K562 (cell line): Measurements from ENCODE around the gene RSBN1L. TPM values are rescaled to one million over a fixed set of nuclear protein-coding genes. Genes with fewer than 3 reads are reported as not detected.
A peak's percentile ranks its signal among the peaks of the same experiment; 100 is the strongest.

Source experiments
- ARID2 ChIP-seq: fragments of 450-650 bp; IDR thresholded peaks from 2 replicates; pipeline ENCODE4 v1.6.1; 2017; ENCODE audit warnings: antibody characterized with exemption, mild to moderate bottlenecking
- CTCFL ChIP-seq: IDR thresholded peaks from 2 replicates; pipeline ENCODE4 v1.6.1; 2011; ENCODE audit warnings: borderline replicate concordance, low read depth, mild to moderate bottlenecking, moderate library complexity, low read length; ENCODE audit not compliant: insufficient read depth, poor library complexity, severe bottlenecking
- ELK3 ChIP-seq: fragments of 450-650 bp; formaldehyde crosslinking; IDR thresholded peaks from 2 replicates; pipeline ENCODE4 v1.4.0; 2020; ENCODE audit warnings: mild to moderate bottlenecking
- EP400 ChIP-seq: fragments of 450-650 bp; IDR thresholded peaks from 2 replicates; pipeline ENCODE4 v1.6.1; 2017; ENCODE audit warnings: antibody characterized with exemption, mild to moderate bottlenecking, moderate library complexity
- HIVEP1 ChIP-seq: fragments of 250-450 bp; sonication (Bioruptor Pico); IDR thresholded peaks from 2 replicates; pipeline ENCODE4 v1.4.0; 2020; ENCODE audit warnings: mild to moderate bottlenecking
- JUND ChIP-seq, 2 experiments: IDR thresholded peaks; 2 replicates in 1 of 2; 3 replicates in 1 of 2; pipeline ENCODE4 v1.6.1; 2011; ENCODE audit warnings: borderline replicate concordance in 2 of 2, low read depth in 2 of 2, low read length in 2 of 2, improper control_type of control experiment in 1 of 2, missing biosample characterization in 1 of 2, missing genetic modification characterization in 1 of 2, missing genetic modification reagents in 1 of 2
- PURB ChIP-seq: sonication (generic); formaldehyde crosslinking; IDR thresholded peaks from 2 replicates; pipeline ENCODE4 v1.9.0; 2021; ENCODE audit warnings: low read depth, mild to moderate bottlenecking, missing genetic modification reagents
- RAD21 ChIP-seq, 2 experiments: fragments of 250-450 bp in 1 of 2; fragments of 450-650 bp in 1 of 2; sonication (Bioruptor Pico) in 1 of 2; formaldehyde crosslinking in 1 of 2; IDR thresholded peaks in 1 of 2; conservative IDR thresholded peaks in 1 of 2; 2 replicates each; pipeline versions ENCODE4 v1.4.0 to v1.8.0; 2020 to 2022; ENCODE audit warnings: mild to moderate bottlenecking in 2 of 2, moderate library complexity in 1 of 2
- SIN3A ChIP-seq, 2 experiments: fragments of 150-350 bp in 1 of 2; IDR thresholded peaks; 2 replicates each; pipeline ENCODE4 v1.6.1; 2011 to 2016; ENCODE audit warnings: borderline replicate concordance in 2 of 2, low read depth in 2 of 2, low read length in 2 of 2, mild to moderate bottlenecking in 2 of 2, moderate library complexity in 2 of 2; ENCODE audit not compliant: control insufficient read depth in 1 of 2
- SRSF7 ChIP-seq: fragments of 200-400 bp; formaldehyde crosslinking; optimal IDR thresholded peaks from 2 replicates; pipeline ENCODE3; 2017; ENCODE audit warnings: mild to moderate bottlenecking, low read depth, low read length
- TSC22D4 ChIP-seq: fragments of 450-650 bp; IDR thresholded peaks from 2 replicates; pipeline ENCODE4 v1.6.1; 2016; ENCODE audit warnings: missing genetic modification characterization, missing biosample characterization, control low read depth
- ZNF444 ChIP-seq: fragments of 250-450 bp; sonication (Bioruptor Pico); IDR thresholded peaks from 2 replicates; pipeline ENCODE4 v1.4.0; 2020; ENCODE audit warnings: mild to moderate bottlenecking, moderate library complexity
- ZSCAN29 ChIP-seq: fragments of 450-650 bp; IDR thresholded peaks from 2 replicates; pipeline ENCODE4 v1.6.1; 2017
- polyA plus RNA-seq, 8 experiments: library from polyadenylated mRNA; depleted of rRNA in 4 of 8; stranded (reverse) in 5 of 8; unstranded in 3 of 8; fragments of >200 nt; fragmentation: Nextera tagmentation in 2 of 8; fragmentation: Illumina TruSeq in 1 of 8; extraction: Ambion mirVana in 2 of 8; extraction: Trizol in 1 of 8; gene quantifications; 2 replicates each; pipeline versions ENCODE4 v1.2.1 to v1.2.3, GENCODE V29; 2011 to 2014; ENCODE audit warnings: inconsistent platforms in 1 of 8, missing spikeins in 1 of 8
- total RNA-seq, 7 experiments: library from RNA; depleted of rRNA in 6 of 7; stranded (reverse); fragments of >200 nt in 6 of 7; fragmentation: Illumina TruSeq in 2 of 7; extraction: Trizol in 2 of 7; gene quantifications; 2 replicates each; pipeline versions ENCODE4 v1.2.1 to v1.2.3, GENCODE V29; 2011 to 2021; ENCODE audit warnings: low replicate concordance in 1 of 7
- TF ChIP-seq, protein P1 (sequence below): fragments of 450-650 bp; formaldehyde crosslinking; IDR thresholded peaks from 2 replicates; pipeline ENCODE4 v1.4.0; 2020; ENCODE audit warnings: mild to moderate bottlenecking, moderate library complexity
- TF ChIP-seq, protein P2 (sequence below): fragments of 250-450 bp; sonication (Bioruptor Pico); IDR thresholded peaks from 2 replicates; pipeline ENCODE4 v1.8.0; 2022; ENCODE audit warnings: inconsistent platforms

Gene RSBN1L
- total and polyA plus RNA-seq, 9 of the 15 experiments (the other 6 are each of a cell fraction or from before 2014, with no cell fraction given), result 6.2 to 35.2 (median 20.1) TPM

GRCh38 chr7:77657427-77658224, 38.6 kb upstream of the RSBN1L start (continued):
- no peak for TF ChIP-seq CTCFL
- TF ChIP-seq SIN3A (IDR thresholded peaks at IDR 0.05; ENCODE audit: borderline replicate concordance in 2 of 2, control insufficient read depth in 1 of 2, low read depth in 2 of 2, low read length in 2 of 2), result no peak
- TF ChIP-seq ZSCAN29, result no peak
- TF ChIP-seq EP400, result no peak
- no peak for TF ChIP-seq PURB (CRISPR knock-in tag)
- TF ChIP-seq ELK3 (CRISPR knock-in tag), result no peak
- peak; percentile 77 for TF ChIP-seq ARID2
- no peak for TF ChIP-seq HIVEP1 (CRISPR knock-in tag)
- TF ChIP-seq SRSF7, result no peak
- TF ChIP-seq ZNF444 (CRISPR knock-in tag), result no peak
- TF ChIP-seq JUND (IDR thresholded peaks at IDR 0.05; ENCODE audit: borderline replicate concordance, low read depth, low read length), result no peak
- no peak for TF ChIP-seq JUND (tag; IDR thresholded peaks at IDR 0.05; ENCODE audit: borderline replicate concordance, low read depth, low read length)
- TF ChIP-seq, protein P1, sequence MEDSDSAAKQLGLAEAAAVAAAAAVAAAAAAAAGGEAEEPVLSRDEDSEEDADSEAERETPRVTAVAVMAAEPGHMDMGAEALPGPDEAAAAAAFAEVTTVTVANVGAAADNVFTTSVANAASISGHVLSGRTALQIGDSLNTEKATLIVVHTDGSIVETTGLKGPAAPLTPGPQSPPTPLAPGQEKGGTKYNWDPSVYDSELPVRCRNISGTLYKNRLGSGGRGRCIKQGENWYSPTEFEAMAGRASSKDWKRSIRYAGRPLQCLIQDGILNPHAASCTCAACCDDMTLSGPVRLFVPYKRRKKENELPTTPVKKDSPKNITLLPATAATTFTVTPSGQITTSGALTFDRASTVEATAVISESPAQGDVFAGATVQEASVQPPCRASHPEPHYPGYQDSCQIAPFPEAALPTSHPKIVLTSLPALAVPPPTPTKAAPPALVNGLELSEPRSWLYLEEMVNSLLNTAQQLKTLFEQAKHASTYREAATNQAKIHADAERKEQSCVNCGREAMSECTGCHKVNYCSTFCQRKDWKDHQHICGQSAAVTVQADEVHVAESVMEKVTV (CRISPR knock-in tag), result peak; percentile 90
- TF ChIP-seq, protein P2, sequence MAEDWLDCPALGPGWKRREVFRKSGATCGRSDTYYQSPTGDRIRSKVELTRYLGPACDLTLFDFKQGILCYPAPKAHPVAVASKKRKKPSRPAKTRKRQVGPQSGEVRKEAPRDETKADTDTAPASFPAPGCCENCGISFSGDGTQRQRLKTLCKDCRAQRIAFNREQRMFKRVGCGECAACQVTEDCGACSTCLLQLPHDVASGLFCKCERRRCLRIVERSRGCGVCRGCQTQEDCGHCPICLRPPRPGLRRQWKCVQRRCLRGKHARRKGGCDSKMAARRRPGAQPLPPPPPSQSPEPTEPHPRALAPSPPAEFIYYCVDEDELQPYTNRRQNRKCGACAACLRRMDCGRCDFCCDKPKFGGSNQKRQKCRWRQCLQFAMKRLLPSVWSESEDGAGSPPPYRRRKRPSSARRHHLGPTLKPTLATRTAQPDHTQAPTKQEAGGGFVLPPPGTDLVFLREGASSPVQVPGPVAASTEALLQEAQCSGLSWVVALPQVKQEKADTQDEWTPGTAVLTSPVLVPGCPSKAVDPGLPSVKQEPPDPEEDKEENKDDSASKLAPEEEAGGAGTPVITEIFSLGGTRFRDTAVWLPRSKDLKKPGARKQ (CRISPR knock-in tag), result no peak
- TF ChIP-seq RAD21 (CRISPR knock-in tag; conservative IDR thresholded peaks at IDR 0.05 in 1 of 2, IDR thresholded peaks at IDR 0.05 in 1 of 2), result peak; percentile 94 to 95
- TF ChIP-seq TSC22D4, result no peak
